Stimulated activated naive CD8-positive, alpha-beta T cell treated with anti-CD3 and anti-CD28 coated beads, Interleukin-15, Interleukin-2, amounts not matched to agents 100 ng/mL and 50 ng/mL, for 24 hours (primary cell): ENCODE results near the gene CD300LD.
"Not testable (repeated sequence)": the region's sequence is repeated elsewhere in the genome, so short reads cannot be mapped to it uniquely, and the experiment has no call there.

Experiments used
- H3K27ac Mint-ChIP-seq: one replicate; pipeline ENCODE4 v1.8.0; 2021; ENCODE audit warnings: mild to moderate bottlenecking, mixed read lengths
- H3K27me3 Mint-ChIP-seq: one replicate; pipeline ENCODE4 v1.8.0; 2021; ENCODE audit warnings: mixed read lengths
- H3K36me3 Mint-ChIP-seq: one replicate; pipeline ENCODE4 v1.8.0; 2021; ENCODE audit warnings: low read depth, mixed read lengths
- H3K4me1 Mint-ChIP-seq: one replicate; pipeline ENCODE4 v1.8.0; 2021; ENCODE audit warnings: low read depth, mixed read lengths
- H3K4me3 Mint-ChIP-seq: one replicate; pipeline ENCODE4 v1.8.0; 2021; ENCODE audit warnings: mild to moderate bottlenecking, mixed read lengths
- H3K9me3 Mint-ChIP-seq: one replicate; pipeline ENCODE4 v1.8.0; 2021; ENCODE audit warnings: mixed read lengths

CD300LD gene

GRCh38 chr17:74592087-74592990 is at the start of gene CD300LD:
TSS of gene CD300LD (minus strand) at chr17:74592283. CDS start at chr17:74592202, 81 bp downstream.
- H3K4me3 Mint-ChIP-seq = no peak within 1 kb of the TSS
- H3K27ac Mint-ChIP-seq = no peak within 1 kb of the TSS
- H3K27me3 Mint-ChIP-seq = no peaks in the 10 kb centered on the region
- no peaks in the 10 kb centered on the region for H3K9me3 Mint-ChIP-seq
- no peaks in the 10 kb centered on the region for H3K36me3 Mint-ChIP-seq
- H3K4me1 Mint-ChIP-seq = peaks cover 8% of the 10 kb centered on the region

GRCh38 chr17:74641224-74641957 is 49.3 kb upstream of the CD300LD start:
- peaks cover 21% of the 10 kb centered on the region for H3K4me1 Mint-ChIP-seq
- no peak overlapping the region for H3K27ac Mint-ChIP-seq
- H3K9me3 Mint-ChIP-seq = no peaks in the 10 kb centered on the region
- no peaks in the 10 kb centered on the region for H3K36me3 Mint-ChIP-seq
- peaks cover 54% of the 10 kb centered on the region for H3K27me3 Mint-ChIP-seq
- no peak overlapping the region for H3K4me3 Mint-ChIP-seq

GRCh38 chr17:74639704-74640151 is 47.6 kb upstream of the CD300LD start:
- H3K27ac Mint-ChIP-seq = no peak overlapping the region
- no peaks in the 10 kb centered on the region for H3K36me3 Mint-ChIP-seq
- H3K27me3 Mint-ChIP-seq = peaks cover 46% of the 10 kb centered on the region
- H3K4me3 Mint-ChIP-seq = no peak overlapping the region
- H3K4me1 Mint-ChIP-seq = peaks cover 21% of the 10 kb centered on the region
- H3K9me3 Mint-ChIP-seq = no peaks in the 10 kb centered on the region

GRCh38 chr17:74637926-74638325 is 45.8 kb upstream of the CD300LD start:
- Mint-ChIP-seq H3K4me1 (peaks cover 21% of the 10 kb centered on the region), H3K27me3 (peaks cover 34% of the 10 kb centered on the region), H3K9me3 (no peaks in the 10 kb centered on the region), H3K36me3 (no peaks in the 10 kb centered on the region), H3K27ac (no peak overlapping the region), H3K4me3 (no peak overlapping the region)

GRCh38 chr17:74637265-74637664 is 45.2 kb upstream of the CD300LD start:
- H3K4me3 Mint-ChIP-seq = no peak overlapping the region
- H3K9me3 Mint-ChIP-seq = no peaks in the 10 kb centered on the region
- H3K4me1 Mint-ChIP-seq = peaks cover 24% of the 10 kb centered on the region
- H3K36me3 Mint-ChIP-seq = no peaks in the 10 kb centered on the region
- no peak overlapping the region for H3K27ac Mint-ChIP-seq
- peaks cover 30% of the 10 kb centered on the region for H3K27me3 Mint-ChIP-seq

GRCh38 chr17:74636541-74637085 is 44.5 kb upstream of the CD300LD start:
- not testable (repeated sequence) for H3K27ac Mint-ChIP-seq, H3K36me3 Mint-ChIP-seq, H3K4me3 Mint-ChIP-seq, H3K9me3 Mint-ChIP-seq
- Mint-ChIP-seq H3K27me3 (peaks cover 25% of the 10 kb centered on the region), H3K4me1 (peaks cover 24% of the 10 kb centered on the region)

- Mint-ChIP-seq H3K4me1 (peaks cover 23% of the 10 kb centered on the region), H3K9me3 (no peaks in the 10 kb centered on the region), H3K27ac (no peak overlapping the region), H3K36me3 (no peaks in the 10 kb centered on the region), H3K4me3 (no peak overlapping the region), H3K27me3 (peaks cover 28% of the 10 kb centered on the region)
Measured at GRCh38 chr17:74635418-74635817, 43.3 kb upstream of the CD300LD start.

- peaks cover 26% of the 10 kb centered on the region for H3K27me3 Mint-ChIP-seq
- no peaks in the 10 kb centered on the region for H3K9me3 Mint-ChIP-seq
- H3K36me3 Mint-ChIP-seq = no peaks in the 10 kb centered on the region
- peaks cover 10% of the 10 kb centered on the region for H3K4me1 Mint-ChIP-seq
- H3K4me3 Mint-ChIP-seq = no peak overlapping the region
- no peak overlapping the region for H3K27ac Mint-ChIP-seq
Measured at GRCh38 chr17:74633326-74633725, 41.2 kb upstream of the CD300LD start.

- Mint-ChIP-seq H3K4me1 (peaks cover 10% of the 10 kb centered on the region), H3K27ac (no peak overlapping the region), H3K4me3 (no peak overlapping the region), H3K27me3 (peaks cover 24% of the 10 kb centered on the region), H3K9me3 (no peaks in the 10 kb centered on the region), H3K36me3 (no peaks in the 10 kb centered on the region)
Measured at GRCh38 chr17:74632617-74633016, 40.5 kb upstream of the CD300LD start.

GRCh38 chr17:74631468-74632450 is 39.7 kb upstream of the CD300LD start:
- H3K27ac Mint-ChIP-seq = no peak overlapping the region
- H3K9me3 Mint-ChIP-seq = no peaks in the 10 kb centered on the region
- H3K27me3 Mint-ChIP-seq = peaks cover 24% of the 10 kb centered on the region
- no peak overlapping the region for H3K4me3 Mint-ChIP-seq
- H3K4me1 Mint-ChIP-seq = peaks cover 10% of the 10 kb centered on the region
- H3K36me3 Mint-ChIP-seq = no peaks in the 10 kb centered on the region

GRCh38 chr17:74630251-74630650 is 38.2 kb upstream of the CD300LD start:
- not testable (repeated sequence) for H3K4me1 Mint-ChIP-seq, H3K4me3 Mint-ChIP-seq, H3K36me3 Mint-ChIP-seq, H3K27ac Mint-ChIP-seq, H3K9me3 Mint-ChIP-seq
- H3K27me3 Mint-ChIP-seq = peaks cover 38% of the 10 kb centered on the region

- Mint-ChIP-seq H3K27me3 (peaks cover 66% of the 10 kb centered on the region), H3K27ac (no peak overlapping the region)
Measured at GRCh38 chr17:74625661-74626060, 33.6 kb upstream of the CD300LD start.

GRCh38 chr17:74624131-74624530 is 32.0 kb upstream of the CD300LD start:
- Mint-ChIP-seq H3K4me3 (no peak overlapping the region), H3K27ac (no peak overlapping the region), H3K27me3 (peaks cover 63% of the 10 kb centered on the region), H3K36me3 (no peaks in the 10 kb centered on the region), H3K4me1 (no peaks in the 10 kb centered on the region), H3K9me3 (peaks cover 6% of the 10 kb centered on the region)

More at GRCh38 chr17:74625661-74626060, 33.6 kb upstream of the CD300LD start:
- no peaks in the 10 kb centered on the region for H3K36me3 Mint-ChIP-seq
- H3K4me1 Mint-ChIP-seq = no peaks in the 10 kb centered on the region
- H3K9me3 Mint-ChIP-seq = peaks cover 6% of the 10 kb centered on the region
- H3K4me3 Mint-ChIP-seq = no peak overlapping the region

- Mint-ChIP-seq H3K4me1 (no peaks in the 10 kb centered on the region), H3K9me3 (peaks cover 6% of the 10 kb centered on the region), H3K27ac (no peak within 1 kb of the TSS), H3K36me3 (no peaks in the 10 kb centered on the region), H3K4me3 (no peak within 1 kb of the TSS), H3K27me3 (peaks cover 63% of the 10 kb centered on the region)
Measured at GRCh38 chr17:74623693-74624093, 31.6 kb upstream of the CD300LD start, which contains the start of gene CD300E. TSS of gene CD300E (minus strand) at chr17:74623738. CDS start at chr17:74623621, 117 bp downstream.
